ENCODE data around the gene ZFC3H1.

DNA sequence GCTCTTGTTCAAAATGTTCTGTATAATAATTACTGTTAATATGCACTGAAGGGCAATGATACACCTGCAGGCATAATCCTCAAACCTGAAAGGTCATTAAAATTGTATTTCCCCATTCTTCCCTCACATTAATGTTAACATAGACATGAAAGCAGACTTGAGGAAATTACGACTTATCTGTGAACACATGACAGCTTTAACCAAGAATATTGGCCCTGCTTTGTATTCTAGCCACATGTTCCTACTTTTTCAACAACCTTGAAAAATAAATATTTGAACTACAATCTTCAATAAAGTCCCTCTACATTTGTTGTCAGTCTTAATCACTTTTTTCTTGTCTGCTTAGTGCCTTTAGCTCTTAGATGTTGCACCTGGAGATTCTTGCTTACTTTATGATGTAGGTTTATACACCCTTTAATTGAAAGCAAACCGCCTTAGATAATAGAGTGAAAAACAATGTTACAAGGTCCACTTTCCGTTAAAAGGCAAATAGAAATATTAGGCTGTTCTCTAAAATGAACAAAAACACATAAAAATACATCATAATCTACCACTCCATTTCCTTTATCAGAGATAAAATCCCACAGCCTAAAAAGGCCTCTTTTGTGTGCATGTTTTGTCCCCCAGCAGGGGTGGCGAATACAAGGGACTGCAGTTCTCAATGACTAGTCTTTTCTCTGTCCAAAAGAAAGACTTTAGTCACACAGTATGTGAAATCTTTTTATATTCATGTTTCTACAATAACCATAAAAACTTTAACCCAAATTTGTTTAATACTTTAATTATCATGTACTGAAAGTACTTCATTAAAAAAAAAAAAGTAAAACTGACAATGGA, 55.9 kb downstream of the ZFC3H1 start:
- TF ChIP-seq CTCF (IDR thresholded peaks at IDR 0.05; ENCODE audit: extremely low read depth in 1 of 2, insufficient read depth in 1 of 2, low read depth in 1 of 2, low read length in 2 of 2) = no peak
- no peak for TF ChIP-seq MYC (IDR thresholded peaks at IDR 0.05; ENCODE audit: low read depth, low read length)
- TF ChIP-seq POLR2AphosphoS5 (IDR thresholded peaks at IDR 0.05; ENCODE audit: insufficient read depth, low read depth, low read length) = no peak
- TF ChIP-seq EZH2 (IDR thresholded peaks at IDR 0.05; ENCODE audit: borderline replicate concordance, low read depth, low read length, severe bottlenecking) = no peak
- TF ChIP-seq POLR2A (IDR thresholded peaks at IDR 0.05; ENCODE audit: low read depth, low read length) = no peak
